HG02840 (cell line): ENCODE measurements around the gene AATK.
"Not testable (repeated sequence)": the region's sequence is repeated elsewhere in the genome, so short reads cannot be mapped to it uniquely, and the experiment has no call there.

ENCODE experiments used
- ATAC-seq: cut with Tn5 transposase; IDR thresholded peaks from one replicate; pipeline ENCODE4 v1.9.1; 2021; ENCODE audit warnings: mild to moderate bottlenecking, moderate library complexity, moderate number of reproducible peaks; ENCODE audit not compliant: unreplicated experiment, low FRiP score

Gene AATK

GRCh38 chr17:81082177-81083073 is 83.6 kb downstream of the AATK start:
- ATAC-seq, result no peak

- no peak for ATAC-seq
Observed at GRCh38 chr17:81081222-81082176, 84.5 kb downstream of the AATK start.

- ATAC-seq, result no peak
Observed at GRCh38 chr17:81080019-81080418, 86.0 kb downstream of the AATK start.

GRCh38 chr17:81078026-81078913 is 87.8 kb downstream of the AATK start:
- not testable (repeated sequence) for ATAC-seq

GRCh38 chr17:81076141-81076679 is 89.8 kb downstream of the AATK start:
- ATAC-seq, result no peak

- no peak for ATAC-seq
Observed at GRCh38 chr17:81075307-81075706, 90.7 kb downstream of the AATK start.

- no peak for ATAC-seq
Observed at GRCh38 chr17:81074875-81075274, 91.1 kb downstream of the AATK start.

GRCh38 chr17:81073967-81074839 is 91.8 kb downstream of the AATK start:
- ATAC-seq, result no peak

- ATAC-seq, result no peak
Observed at GRCh38 chr17:81071761-81072741, 94.0 kb downstream of the AATK start.

- ATAC-seq, result no peak
Observed at GRCh38 chr17:81070541-81071246, 95.3 kb downstream of the AATK start.

GRCh38 chr17:81069135-81069645 is 96.8 kb downstream of the AATK start:
- no peak for ATAC-seq

- no peak for ATAC-seq
Observed at GRCh38 chr17:81068411-81069134, 97.4 kb downstream of the AATK start.

GRCh38 chr17:81067391-81067811 is 98.6 kb downstream of the AATK start:
- no peak for ATAC-seq
